Caki2 (cell line): ENCODE results near the gene LRRC26. TPM values are rescaled to one million over a fixed set of nuclear protein-coding genes. Genes with fewer than 3 reads are reported as not detected.
"Not testable (repeated sequence)": the region's sequence is repeated elsewhere in the genome, so short reads cannot be mapped to it uniquely, and the experiment has no call there.

Experiments used
- DNase-seq: peaks from one replicate; pipeline ENCODE4 v3.0.0-alpha.2; 2015; ENCODE audit warnings: low read depth
- in situ Hi-C: cut with HindIII; loops from 2 replicates; pipeline ENCODE4 v1.10.0; 2016; ENCODE audit warnings: low sequenced_read_pairs, low pct_unique_long_range_greater_than_20kb, mixed read lengths
- total RNA-seq: library from RNA; depleted of rRNA; stranded (reverse); fragments of >200 nt; shearing (Covaris generic); gene quantifications from 2 replicates; pipeline ENCODE4 v1.2.3, GENCODE V29; 2014; ENCODE audit warnings: low replicate concordance

The LRRC26 gene
- total RNA-seq, 1 experiment from 2014 or later: 1.8 TPM

DNA sequence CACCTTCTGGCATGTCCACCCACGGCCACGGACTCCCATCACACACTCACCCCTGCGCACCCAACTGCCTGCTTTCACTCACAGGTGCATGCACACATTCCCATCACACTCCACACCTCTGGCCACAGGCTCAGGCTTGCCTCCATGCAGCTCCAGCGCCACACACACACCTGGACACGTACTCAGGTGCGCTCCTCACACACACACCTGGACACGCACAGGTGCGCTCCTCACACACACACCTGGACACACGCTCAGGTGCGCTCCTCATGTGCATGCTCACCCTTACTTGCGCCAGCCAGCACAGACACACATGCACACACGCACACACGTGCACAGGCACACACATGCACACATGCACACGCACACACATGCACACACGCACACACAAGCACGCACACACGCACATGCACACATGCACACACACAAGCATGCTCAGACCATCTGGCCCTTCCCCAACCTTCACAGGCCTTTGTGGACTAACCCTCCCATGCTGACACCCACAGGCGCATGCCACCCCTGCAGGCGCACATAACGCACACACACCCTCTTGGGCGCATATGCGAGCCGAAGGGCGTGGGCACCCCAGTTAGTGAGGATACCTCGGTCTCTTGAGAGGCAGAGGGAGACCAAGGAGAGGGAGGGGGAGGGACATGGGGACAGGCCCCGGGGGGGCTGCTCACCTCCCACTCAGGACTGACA is 22.6 kb downstream of the LRRC26 start:
- DNase-seq: no peak
- in situ Hi-C loops: no loop called here

GRCh38 chr9:137146527-137146918 is 23.3 kb downstream of the LRRC26 start:
- DNase-seq: no peak
- in situ Hi-C loops: no loop called here

DNA sequence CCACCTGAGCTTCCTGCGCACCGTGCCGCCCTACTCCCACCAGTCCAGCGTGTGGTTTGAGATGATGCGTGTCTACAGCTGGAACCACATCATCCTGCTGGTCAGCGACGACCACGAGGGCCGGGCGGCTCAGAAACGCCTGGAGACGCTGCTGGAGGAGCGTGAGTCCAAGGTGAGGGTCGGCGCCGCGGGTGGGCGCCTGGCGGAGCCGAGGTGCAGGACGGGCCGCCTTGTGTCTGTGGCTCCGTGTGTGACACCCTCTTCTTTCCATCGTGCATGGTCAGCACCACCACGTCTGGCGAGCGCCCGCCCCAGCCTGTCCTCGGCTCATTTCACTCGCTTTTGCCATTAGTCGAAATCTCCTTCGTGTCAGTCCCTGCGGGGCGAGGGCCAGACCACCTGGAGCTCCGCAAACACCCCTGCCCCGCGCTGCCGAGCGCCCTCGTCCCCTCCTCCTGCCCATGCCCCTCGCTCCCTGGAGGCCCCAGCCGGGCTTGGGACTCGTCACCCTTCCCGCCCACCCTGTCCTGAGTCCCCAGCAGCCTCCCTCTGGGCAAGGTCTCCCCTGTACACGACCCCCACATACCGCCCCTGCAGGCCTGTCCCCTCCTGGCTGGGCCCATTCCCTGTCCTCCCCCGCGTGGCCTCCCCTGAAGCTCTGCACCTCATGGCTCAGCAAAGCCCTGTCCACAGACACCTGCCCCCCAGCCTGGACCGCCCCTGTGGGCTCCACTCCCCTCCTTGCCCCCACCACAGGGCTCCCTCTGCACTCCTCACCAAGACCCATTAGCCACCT is 23.9 kb downstream of the LRRC26 start:
- in situ Hi-C loops: no loop called here
- DNase-seq: no peak

DNA sequence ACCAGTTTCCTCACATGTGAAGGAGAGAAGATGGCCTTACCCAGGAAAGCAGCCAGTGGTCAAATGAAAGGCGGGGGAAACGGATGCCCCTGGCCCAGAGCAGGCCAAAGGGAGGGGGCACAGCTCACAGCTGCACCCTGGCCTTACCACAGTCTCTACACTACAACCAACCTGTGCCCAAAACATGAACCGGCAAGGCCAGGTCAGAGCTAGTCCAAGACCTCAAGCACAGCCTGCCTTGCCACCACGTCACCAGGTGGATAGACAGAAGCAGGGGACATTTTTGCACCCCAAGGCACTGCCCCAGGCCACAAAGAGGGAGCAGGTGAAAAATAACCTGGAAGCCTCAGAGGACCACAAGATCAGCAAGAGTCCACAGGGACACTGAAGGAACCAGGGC is 26.4 kb downstream of the LRRC26 start:
- in situ Hi-C loops: no loop called here

DNA sequence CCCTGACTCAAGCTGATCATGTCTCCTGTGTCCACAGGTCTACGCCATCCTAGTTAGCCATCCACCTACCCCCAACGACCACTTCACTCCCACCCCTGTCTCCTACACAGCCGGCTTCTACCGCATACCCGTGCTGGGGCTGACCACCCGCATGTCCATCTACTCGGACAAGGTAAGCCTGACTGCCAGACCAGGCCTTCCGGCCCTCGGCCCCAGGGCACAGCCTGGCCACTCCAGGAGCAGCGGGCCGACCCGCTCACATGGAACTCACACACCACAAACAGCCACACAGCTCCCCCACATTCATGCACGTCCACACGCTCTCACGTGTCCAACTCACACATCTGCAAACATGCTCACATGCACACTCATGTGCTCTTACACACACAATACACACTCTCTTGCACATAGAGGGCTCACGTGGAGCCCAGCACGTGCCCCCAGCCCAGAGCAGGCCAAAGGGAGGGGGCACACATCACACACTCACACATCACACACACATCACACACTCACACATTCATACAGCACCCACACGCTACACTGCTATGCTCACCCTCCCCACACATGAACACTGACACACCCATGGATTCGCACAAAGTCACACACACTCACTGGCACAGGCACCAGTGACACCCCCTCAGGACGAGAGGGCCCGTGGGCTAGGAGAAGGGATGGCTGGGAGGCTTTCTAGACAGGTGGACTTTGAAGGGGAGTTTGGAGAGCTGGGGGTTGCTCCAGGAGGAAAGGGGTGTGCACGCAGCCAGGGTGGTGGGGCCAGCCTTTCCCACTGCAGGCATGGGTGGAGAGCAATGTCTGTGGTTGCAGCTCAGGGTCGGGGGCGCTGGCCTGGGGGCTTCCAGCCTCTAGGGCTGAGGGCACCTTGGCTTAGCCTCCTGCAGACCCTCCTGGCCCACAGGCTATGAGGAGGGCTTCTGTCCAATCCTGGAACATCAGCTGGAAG is 27.6 kb downstream of the LRRC26 start:
- DNase-seq: no peak
- in situ Hi-C loops: no loop called here

More for the DNA sequence above, 26.4 kb downstream of the LRRC26 start:
- DNase-seq: no peak

- DNase-seq: no peak
- in situ Hi-C loops: no loop called here
Observed at GRCh38 chr9:137141050-137141810, 28.6 kb downstream of the LRRC26 start.

- in situ Hi-C loops: no loop called here
- no peak for DNase-seq
Observed at GRCh38 chr9:137140151-137141012, 29.5 kb downstream of the LRRC26 start.

DNA sequence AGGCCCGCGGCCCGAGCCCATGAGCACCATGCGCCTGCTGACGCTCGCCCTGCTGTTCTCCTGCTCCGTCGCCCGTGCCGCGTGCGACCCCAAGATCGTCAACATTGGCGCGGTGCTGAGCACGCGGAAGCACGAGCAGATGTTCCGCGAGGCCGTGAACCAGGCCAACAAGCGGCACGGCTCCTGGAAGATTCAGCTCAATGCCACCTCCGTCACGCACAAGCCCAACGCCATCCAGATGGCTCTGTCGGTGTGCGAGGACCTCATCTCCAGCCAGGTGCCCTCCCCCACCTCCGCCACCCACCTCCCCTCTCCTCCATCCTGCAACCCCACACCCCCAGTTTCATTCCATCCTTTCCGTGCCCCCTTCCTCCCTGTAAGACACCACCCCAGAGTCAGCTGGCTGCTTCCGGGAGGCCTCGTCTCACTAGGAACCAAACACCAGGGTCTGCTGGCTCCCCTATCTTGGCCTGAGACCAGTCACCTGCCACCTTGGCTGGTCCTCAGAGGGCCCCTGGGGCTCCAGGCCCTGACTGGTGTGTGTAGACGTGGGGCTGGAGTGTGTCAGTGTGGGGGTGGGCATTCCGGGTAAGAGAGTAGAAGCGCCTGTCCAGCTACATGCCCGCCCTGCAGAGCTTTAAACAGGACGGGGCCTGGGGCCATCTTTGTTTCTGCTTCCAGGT is 30.2 kb downstream of the LRRC26 start:
- in situ Hi-C loops: no loop called here
- DNase-seq: no peak

- no peak for DNase-seq
- in situ Hi-C loops: no loop called here
Observed at GRCh38 chr9:137138722-137139467, 31.0 kb downstream of the LRRC26 start, which contains the start of gene GRIN1. GRIN1 (plus strand) TSS chr9:137139154; CDS start chr9:137139487, 333 bp downstream.

- DNase-seq: no peak
- in situ Hi-C loops: no loop called here
Observed at GRCh38 chr9:137138058-137138721, 31.7 kb downstream of the LRRC26 start.

DNA sequence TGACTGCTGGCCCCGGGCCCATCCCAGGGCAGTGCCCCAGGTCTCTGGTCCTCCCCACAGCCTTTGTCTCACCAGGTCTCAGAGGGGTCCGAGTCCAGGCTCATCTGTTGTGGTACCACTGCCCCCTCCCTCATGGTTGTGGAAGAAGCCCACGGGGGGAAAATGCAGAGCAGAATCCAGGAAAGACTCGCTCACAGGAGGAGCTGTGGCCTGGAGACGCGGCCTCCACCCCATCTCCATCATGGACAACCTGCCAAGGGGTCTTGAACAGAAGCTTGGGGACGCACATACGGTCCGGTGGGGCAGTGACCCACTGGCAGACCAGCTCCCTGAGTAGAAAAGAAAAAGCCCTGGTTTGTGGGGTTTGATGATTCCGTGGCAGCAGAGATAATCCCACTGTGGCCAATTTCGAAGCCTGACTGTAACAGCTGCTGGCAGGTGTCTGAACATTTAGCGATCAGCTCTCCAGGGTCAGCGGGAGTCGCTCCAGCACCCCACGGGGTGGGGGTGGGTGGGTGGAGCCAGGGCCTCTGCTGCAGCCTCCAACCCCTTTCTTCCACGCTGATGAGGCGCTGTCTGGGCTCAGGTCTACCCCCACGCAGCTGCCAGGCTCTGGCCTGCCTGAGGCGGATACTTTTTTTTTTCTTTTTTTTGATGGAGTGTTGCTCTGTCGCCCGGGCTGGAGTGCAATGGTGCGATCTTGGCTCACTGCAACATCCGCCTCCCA is 32.8 kb downstream of the LRRC26 start:
- no peak for DNase-seq
- in situ Hi-C loops: no loop called here

DNA sequence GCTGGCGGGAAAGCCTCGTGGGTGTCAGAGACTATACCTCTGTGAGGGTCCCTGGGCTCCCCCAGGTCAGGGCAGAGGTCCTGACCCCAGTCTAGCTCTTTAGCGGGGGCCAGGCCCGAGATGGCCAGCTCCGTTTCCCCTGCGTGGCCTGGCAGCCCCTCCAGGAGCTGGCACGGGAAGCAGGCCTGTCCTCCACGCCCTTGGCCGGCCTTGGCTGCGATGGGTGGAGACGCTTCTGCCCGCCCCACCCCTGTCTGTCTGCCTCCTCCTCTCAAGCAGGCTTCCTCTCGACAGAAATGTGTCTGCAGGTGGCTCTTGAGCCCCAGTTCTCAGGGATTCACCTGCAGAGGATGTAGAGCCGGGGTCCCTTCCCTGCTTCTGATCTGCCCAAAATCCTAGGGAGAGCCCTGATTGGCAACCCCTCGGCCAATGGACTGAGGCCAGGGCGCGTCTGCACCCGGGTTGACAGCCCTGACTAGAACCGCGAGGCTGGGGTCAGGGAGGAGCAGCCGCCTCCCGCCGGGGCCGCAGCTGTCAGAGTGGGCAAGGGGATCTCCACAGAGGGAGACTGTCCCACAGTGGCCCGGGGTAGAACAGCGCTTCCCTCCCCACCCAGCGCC is 33.5 kb downstream of the LRRC26 start:
- in situ Hi-C loops: no loop called here
- no peak for DNase-seq

- DNase-seq, in situ Hi-C loops: not testable (repeated sequence)
Observed at GRCh38 chr9:137135154-137135553, 34.7 kb downstream of the LRRC26 start.

GRCh38 chr9:137134191-137134590 is 35.7 kb downstream of the LRRC26 start:
- DNase-seq: no peak
- in situ Hi-C loops: no loop called here
